Ishikawa (cell line): ENCODE measurements around the gene ARID2.
A peak's percentile ranks its signal among the peaks of the same experiment; 100 is the strongest.

Experiments used
- CEBPB ChIP-seq: IDR thresholded peaks from 2 replicates; pipeline ENCODE4 v1.6.1; 2012
- CREB1 ChIP-seq: IDR thresholded peaks from 2 replicates; pipeline ENCODE4 v1.6.1; 2012; ENCODE audit warnings: low read depth
- EGR1 ChIP-seq: IDR thresholded peaks from 2 replicates; pipeline ENCODE4 v1.6.1; 2012
- EP300 ChIP-seq: IDR thresholded peaks from 2 replicates; pipeline ENCODE4 v1.6.1; 2012; ENCODE audit warnings: borderline replicate concordance
- FOXM1 ChIP-seq: IDR thresholded peaks from 2 replicates; pipeline ENCODE4 v1.6.1; 2012; ENCODE audit warnings: low read depth, borderline replicate concordance
- MAX ChIP-seq: IDR thresholded peaks from 2 replicates; pipeline ENCODE4 v1.6.1; 2012
- NFIC ChIP-seq: IDR thresholded peaks from 2 replicates; pipeline ENCODE4 v1.6.1; 2012
- RAD21 ChIP-seq: IDR thresholded peaks from 2 replicates; pipeline ENCODE4 v1.6.1; 2012; ENCODE audit warnings: low read depth
- REST ChIP-seq: IDR thresholded peaks from 2 replicates; pipeline ENCODE4 v1.6.1; 2012; ENCODE audit warnings: low read depth, mild to moderate bottlenecking
- TAF1 ChIP-seq: IDR thresholded peaks from 2 replicates; pipeline ENCODE4 v1.6.1; 2012; ENCODE audit warnings: low read depth, mild to moderate bottlenecking
- TCF12 ChIP-seq: IDR thresholded peaks from 2 replicates; pipeline ENCODE4 v1.6.1; 2012; ENCODE audit warnings: low read depth
- TEAD4 ChIP-seq: IDR thresholded peaks from 2 replicates; pipeline ENCODE4 v1.6.1; 2012
- USF1 ChIP-seq: IDR thresholded peaks from 2 replicates; pipeline ENCODE4 v1.6.1; 2012
- YY1 ChIP-seq: IDR thresholded peaks from 2 replicates; pipeline ENCODE4 v1.6.1; 2012; ENCODE audit warnings: low read depth
- ZBTB7A ChIP-seq: IDR thresholded peaks from 2 replicates; pipeline ENCODE4 v1.6.1; 2012; ENCODE audit warnings: low read depth

ARID2 gene

GRCh38 chr12:45725631-45726602 lies 3.6 kb upstream of the ARID2 start:
- no peak for TF ChIP-seq EP300
- TF ChIP-seq FOXM1: no peak
- peak; percentile 60 for TF ChIP-seq RAD21

GRCh38 chr12:45726603-45727300 lies 2.8 kb upstream of the ARID2 start:
- no peak for TF ChIP-seq FOXM1
- TF ChIP-seq RAD21: 0 out of 2 replicates have a peak, but pooled peaks have one; percentile 0
- no peak for TF ChIP-seq TAF1
- TF ChIP-seq CREB1: no peak; the same call in 1 of the 2 replicates

GRCh38 chr12:45727301-45727979 lies 2.1 kb upstream of the ARID2 start:
- peak; percentile 83 for TF ChIP-seq TCF12
- no peak; the same call in none of the 2 replicates for TF ChIP-seq ZBTB7A
- TF ChIP-seq USF1: no peak
- TF ChIP-seq TAF1: peak; percentile 98
- peak; percentile 53 for TF ChIP-seq EP300
- TF ChIP-seq TEAD4: peak; percentile 90
- TF ChIP-seq CREB1: peak; percentile 38
- TF ChIP-seq CEBPB: peak; percentile 68; the same call in 1 of the 2 replicates
- TF ChIP-seq MAX: peak; percentile 78
- peak; percentile 85; the same call in 1 of the 2 replicates for TF ChIP-seq EGR1
- peak; percentile 37; the same call in 1 of the 2 replicates for TF ChIP-seq NFIC
- TF ChIP-seq YY1: peak; percentile 99
- 0 out of 2 replicates have a peak, but pooled peaks have one; percentile 11 for TF ChIP-seq REST
- TF ChIP-seq FOXM1: peak; percentile 60
- peak; percentile 14; the same call in 1 of the 2 replicates for TF ChIP-seq RAD21

GRCh38 chr12:45727980-45728629 lies 1.4 kb upstream of the ARID2 start:
- no peak for TF ChIP-seq FOXM1

- TF ChIP-seq RAD21 (peak; percentile 51; the same call in 1 of the 2 replicates), CEBPB (peak; percentile 17; the same call in 1 of the 2 replicates), ZBTB7A (peak; percentile 53; the same call in 1 of the 2 replicates), EGR1 (no peak), YY1 (peak; percentile 84), MAX (peak; percentile 83), NFIC (peak; percentile 42; the same call in 1 of the 2 replicates), TEAD4 (peak; percentile 66; the same call in 1 of the 2 replicates), TCF12 (peak; percentile 77), FOXM1 (no peak; the same call in 1 of the 2 replicates), TAF1 (peak; percentile 89), USF1 (peak; percentile 3), EP300 (no peak; the same call in 1 of the 2 replicates), REST (0 out of 2 replicates have a peak, but pooled peaks have one; percentile 25), CREB1 (no peak)
Measured at GRCh38 chr12:45728630-45729232, 775 bp upstream of the ARID2 start.
